GM23338 (cell line): ENCODE results near the gene KHSRP.

ENCODE experiments used
- CREB1 ChIP-seq: fragments of 250-450 bp; sonication (Bioruptor Pico); IDR thresholded peaks from 2 replicates; pipeline ENCODE4 v1.5.0; 2020; ENCODE audit warnings: low read depth, mild to moderate bottlenecking, moderate library complexity
- EZH2 ChIP-seq: fragments of 200-600 bp; sonication (generic); IDR thresholded peaks from one replicate; pipeline ENCODE4 v1.8.0; 2017; ENCODE audit warnings: antibody characterized with exemption, mild to moderate bottlenecking, low read depth; ENCODE audit not compliant: unreplicated experiment
- EZH2phosphoT487 ChIP-seq: fragments of 200-600 bp; sonication (generic); IDR thresholded peaks from one replicate; pipeline ENCODE4 v1.8.1; 2018; ENCODE audit warnings: antibody characterized with exemption; ENCODE audit not compliant: unreplicated experiment
- JUNB ChIP-seq: IDR thresholded peaks from one replicate; pipeline ENCODE4 v1.6.1; 2016; ENCODE audit warnings: antibody characterized with exemption; ENCODE audit not compliant: unreplicated experiment
- POLR2AphosphoS5 ChIP-seq: IDR thresholded peaks from 2 replicates; pipeline ENCODE4 v1.6.1; 2016; ENCODE audit warnings: antibody characterized with exemption, low read depth
- STAT1 ChIP-seq: IDR thresholded peaks from one replicate; pipeline ENCODE4 v1.6.1; 2016; ENCODE audit warnings: antibody characterized with exemption; ENCODE audit not compliant: unreplicated experiment
- ZNF114 ChIP-seq: fragments of 250-450 bp; sonication (Bioruptor Pico); IDR thresholded peaks from 2 replicates; pipeline ENCODE4 v1.5.0; 2020; ENCODE audit warnings: mild to moderate bottlenecking, moderate library complexity
- TF ChIP-seq, protein P1 (sequence below): IDR thresholded peaks from one replicate; pipeline ENCODE4 v1.6.1; 2018; ENCODE audit warnings: antibody characterized with exemption; ENCODE audit not compliant: unreplicated experiment
- TF ChIP-seq, protein P2 (sequence below), 2 experiments: fragments of 200-600 bp in 1 of 2; sonication (generic) in 1 of 2; conservative IDR thresholded peaks; 2 replicates each; pipeline versions ENCODE4 v1.5.1 to v1.6.1; 2016 to 2017; ENCODE audit warnings: antibody characterized with exemption in 2 of 2, low read depth in 2 of 2, mild to moderate bottlenecking in 2 of 2, moderate library complexity in 1 of 2
- TF ChIP-seq, protein P3 (sequence below): fragments of 250-450 bp; sonication (Bioruptor Pico); IDR thresholded peaks from 2 replicates; pipeline ENCODE4 v1.5.0; 2020; ENCODE audit warnings: mild to moderate bottlenecking, moderate library complexity
- TF ChIP-seq, protein P4 (sequence below): IDR thresholded peaks from 2 replicates; pipeline ENCODE4 v1.6.1; 2016; ENCODE audit warnings: antibody characterized with exemption

DNA sequence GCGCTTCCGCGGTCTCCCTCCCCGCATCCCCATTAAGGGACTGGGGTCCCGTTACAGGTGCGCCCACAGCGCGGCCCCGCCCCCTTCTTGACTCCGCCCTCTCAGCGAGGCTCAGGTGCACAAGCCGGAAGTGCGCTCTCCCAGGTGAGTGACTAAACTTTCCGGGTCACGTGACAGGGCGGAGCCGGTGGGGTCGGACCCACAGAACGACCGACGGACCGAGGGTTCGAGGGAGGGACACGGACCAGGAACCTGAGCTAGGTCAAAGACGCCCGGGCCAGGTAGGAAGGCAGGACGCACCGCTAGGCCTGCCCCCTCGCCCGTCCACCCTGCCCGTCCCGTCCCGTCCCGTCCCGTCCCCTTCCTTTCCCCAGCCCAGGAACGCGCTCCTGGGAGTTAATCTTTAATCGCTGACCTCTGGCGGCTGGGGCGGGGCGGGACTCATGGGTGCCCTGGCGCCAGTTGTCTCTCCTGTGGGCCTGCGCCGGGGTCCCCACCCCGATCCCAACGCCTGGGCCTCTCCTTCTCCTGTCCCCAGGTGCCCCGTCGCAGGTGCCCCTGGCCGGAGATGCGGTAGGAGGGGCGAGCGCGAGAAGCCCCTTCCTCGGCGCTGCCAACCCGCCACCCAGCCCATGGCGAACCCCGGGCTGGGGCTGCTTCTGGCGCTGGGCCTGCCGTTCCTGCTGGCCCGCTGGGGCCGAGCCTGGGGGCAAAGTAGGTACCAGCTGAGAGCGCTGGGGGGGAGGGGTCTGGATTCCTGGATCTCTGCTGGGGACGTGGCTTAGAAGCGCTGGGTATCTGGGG lies 39.7 kb upstream of the KHSRP start, which contains the start of gene CRB3:
- TF ChIP-seq, protein P1, sequence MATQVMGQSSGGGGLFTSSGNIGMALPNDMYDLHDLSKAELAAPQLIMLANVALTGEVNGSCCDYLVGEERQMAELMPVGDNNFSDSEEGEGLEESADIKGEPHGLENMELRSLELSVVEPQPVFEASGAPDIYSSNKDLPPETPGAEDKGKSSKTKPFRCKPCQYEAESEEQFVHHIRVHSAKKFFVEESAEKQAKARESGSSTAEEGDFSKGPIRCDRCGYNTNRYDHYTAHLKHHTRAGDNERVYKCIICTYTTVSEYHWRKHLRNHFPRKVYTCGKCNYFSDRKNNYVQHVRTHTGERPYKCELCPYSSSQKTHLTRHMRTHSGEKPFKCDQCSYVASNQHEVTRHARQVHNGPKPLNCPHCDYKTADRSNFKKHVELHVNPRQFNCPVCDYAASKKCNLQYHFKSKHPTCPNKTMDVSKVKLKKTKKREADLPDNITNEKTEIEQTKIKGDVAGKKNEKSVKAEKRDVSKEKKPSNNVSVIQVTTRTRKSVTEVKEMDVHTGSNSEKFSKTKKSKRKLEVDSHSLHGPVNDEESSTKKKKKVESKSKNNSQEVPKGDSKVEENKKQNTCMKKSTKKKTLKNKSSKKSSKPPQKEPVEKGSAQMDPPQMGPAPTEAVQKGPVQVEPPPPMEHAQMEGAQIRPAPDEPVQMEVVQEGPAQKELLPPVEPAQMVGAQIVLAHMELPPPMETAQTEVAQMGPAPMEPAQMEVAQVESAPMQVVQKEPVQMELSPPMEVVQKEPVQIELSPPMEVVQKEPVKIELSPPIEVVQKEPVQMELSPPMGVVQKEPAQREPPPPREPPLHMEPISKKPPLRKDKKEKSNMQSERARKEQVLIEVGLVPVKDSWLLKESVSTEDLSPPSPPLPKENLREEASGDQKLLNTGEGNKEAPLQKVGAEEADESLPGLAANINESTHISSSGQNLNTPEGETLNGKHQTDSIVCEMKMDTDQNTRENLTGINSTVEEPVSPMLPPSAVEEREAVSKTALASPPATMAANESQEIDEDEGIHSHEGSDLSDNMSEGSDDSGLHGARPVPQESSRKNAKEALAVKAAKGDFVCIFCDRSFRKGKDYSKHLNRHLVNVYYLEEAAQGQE: no peak
- TF ChIP-seq, protein P2, sequence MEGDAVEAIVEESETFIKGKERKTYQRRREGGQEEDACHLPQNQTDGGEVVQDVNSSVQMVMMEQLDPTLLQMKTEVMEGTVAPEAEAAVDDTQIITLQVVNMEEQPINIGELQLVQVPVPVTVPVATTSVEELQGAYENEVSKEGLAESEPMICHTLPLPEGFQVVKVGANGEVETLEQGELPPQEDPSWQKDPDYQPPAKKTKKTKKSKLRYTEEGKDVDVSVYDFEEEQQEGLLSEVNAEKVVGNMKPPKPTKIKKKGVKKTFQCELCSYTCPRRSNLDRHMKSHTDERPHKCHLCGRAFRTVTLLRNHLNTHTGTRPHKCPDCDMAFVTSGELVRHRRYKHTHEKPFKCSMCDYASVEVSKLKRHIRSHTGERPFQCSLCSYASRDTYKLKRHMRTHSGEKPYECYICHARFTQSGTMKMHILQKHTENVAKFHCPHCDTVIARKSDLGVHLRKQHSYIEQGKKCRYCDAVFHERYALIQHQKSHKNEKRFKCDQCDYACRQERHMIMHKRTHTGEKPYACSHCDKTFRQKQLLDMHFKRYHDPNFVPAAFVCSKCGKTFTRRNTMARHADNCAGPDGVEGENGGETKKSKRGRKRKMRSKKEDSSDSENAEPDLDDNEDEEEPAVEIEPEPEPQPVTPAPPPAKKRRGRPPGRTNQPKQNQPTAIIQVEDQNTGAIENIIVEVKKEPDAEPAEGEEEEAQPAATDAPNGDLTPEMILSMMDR (conservative IDR thresholded peaks at IDR 0.05; ENCODE audit: low read depth in 2 of 2): no peak
- TF ChIP-seq POLR2AphosphoS5 (peak; percentile 86), EZH2phosphoT487 (no peak), EZH2 (no peak), CREB1 (CRISPR knock-in tag) (0 out of 2 replicates have a peak, but pooled peaks have one; percentile 40), JUNB (no peak), STAT1 (no peak), ZNF114 (CRISPR knock-in tag) (no peak)
- TF ChIP-seq, protein P3, sequence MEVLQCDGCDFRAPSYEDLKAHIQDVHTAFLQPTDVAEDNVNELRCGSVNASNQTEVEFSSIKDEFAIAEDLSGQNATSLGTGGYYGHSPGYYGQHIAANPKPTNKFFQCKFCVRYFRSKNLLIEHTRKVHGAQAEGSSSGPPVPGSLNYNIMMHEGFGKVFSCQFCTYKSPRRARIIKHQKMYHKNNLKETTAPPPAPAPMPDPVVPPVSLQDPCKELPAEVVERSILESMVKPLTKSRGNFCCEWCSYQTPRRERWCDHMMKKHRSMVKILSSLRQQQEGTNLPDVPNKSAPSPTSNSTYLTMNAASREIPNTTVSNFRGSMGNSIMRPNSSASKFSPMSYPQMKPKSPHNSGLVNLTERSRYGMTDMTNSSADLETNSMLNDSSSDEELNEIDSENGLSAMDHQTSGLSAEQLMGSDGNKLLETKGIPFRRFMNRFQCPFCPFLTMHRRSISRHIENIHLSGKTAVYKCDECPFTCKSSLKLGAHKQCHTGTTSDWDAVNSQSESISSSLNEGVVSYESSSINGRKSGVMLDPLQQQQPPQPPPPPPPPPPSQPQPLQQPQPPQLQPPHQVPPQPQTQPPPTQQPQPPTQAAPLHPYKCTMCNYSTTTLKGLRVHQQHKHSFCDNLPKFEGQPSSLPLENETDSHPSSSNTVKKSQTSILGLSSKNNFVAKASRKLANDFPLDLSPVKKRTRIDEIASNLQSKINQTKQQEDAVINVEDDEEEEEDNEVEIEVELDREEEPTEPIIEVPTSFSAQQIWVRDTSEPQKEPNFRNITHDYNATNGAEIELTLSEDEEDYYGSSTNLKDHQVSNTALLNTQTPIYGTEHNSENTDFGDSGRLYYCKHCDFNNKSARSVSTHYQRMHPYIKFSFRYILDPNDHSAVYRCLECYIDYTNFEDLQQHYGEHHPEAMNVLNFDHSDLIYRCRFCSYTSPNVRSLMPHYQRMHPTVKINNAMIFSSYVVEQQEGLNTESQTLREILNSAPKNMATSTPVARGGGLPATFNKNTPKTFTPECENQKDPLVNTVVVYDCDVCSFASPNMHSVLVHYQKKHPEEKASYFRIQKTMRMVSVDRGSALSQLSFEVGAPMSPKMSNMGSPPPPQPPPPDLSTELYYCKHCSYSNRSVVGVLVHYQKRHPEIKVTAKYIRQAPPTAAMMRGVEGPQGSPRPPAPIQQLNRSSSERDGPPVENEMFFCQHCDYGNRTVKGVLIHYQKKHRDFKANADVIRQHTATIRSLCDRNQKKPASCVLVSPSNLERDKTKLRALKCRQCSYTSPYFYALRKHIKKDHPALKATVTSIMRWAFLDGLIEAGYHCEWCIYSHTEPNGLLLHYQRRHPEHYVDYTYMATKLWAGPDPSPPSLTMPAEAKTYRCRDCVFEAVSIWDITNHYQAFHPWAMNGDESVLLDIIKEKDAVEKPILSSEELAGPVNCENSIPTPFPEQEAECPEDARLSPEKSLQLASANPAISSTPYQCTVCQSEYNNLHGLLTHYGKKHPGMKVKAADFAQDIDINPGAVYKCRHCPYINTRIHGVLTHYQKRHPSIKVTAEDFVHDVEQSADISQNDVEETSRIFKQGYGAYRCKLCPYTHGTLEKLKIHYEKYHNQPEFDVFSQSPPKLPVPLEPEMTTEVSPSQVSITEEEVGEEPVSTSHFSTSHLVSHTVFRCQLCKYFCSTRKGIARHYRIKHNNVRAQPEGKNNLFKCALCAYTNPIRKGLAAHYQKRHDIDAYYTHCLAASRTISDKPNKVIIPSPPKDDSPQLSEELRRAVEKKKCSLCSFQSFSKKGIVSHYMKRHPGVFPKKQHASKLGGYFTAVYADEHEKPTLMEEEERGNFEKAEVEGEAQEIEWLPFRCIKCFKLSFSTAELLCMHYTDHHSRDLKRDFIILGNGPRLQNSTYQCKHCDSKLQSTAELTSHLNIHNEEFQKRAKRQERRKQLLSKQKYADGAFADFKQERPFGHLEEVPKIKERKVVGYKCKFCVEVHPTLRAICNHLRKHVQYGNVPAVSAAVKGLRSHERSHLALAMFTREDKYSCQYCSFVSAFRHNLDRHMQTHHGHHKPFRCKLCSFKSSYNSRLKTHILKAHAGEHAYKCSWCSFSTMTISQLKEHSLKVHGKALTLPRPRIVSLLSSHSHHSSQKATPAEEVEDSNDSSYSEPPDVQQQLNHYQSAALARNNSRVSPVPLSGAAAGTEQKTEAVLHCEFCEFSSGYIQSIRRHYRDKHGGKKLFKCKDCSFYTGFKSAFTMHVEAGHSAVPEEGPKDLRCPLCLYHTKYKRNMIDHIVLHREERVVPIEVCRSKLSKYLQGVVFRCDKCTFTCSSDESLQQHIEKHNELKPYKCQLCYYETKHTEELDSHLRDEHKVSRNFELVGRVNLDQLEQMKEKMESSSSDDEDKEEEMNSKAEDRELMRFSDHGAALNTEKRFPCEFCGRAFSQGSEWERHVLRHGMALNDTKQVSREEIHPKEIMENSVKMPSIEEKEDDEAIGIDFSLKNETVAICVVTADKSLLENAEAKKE (CRISPR knock-in tag): no peak
- TF ChIP-seq, protein P4, sequence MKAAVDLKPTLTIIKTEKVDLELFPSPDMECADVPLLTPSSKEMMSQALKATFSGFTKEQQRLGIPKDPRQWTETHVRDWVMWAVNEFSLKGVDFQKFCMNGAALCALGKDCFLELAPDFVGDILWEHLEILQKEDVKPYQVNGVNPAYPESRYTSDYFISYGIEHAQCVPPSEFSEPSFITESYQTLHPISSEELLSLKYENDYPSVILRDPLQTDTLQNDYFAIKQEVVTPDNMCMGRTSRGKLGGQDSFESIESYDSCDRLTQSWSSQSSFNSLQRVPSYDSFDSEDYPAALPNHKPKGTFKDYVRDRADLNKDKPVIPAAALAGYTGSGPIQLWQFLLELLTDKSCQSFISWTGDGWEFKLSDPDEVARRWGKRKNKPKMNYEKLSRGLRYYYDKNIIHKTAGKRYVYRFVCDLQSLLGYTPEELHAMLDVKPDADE: no peak
